HepG2 (cell line): ENCODE measurements around the gene ZNF181.

ENCODE experiments used
- BRD4 ChIP-seq: sonication (generic); formaldehyde crosslinking; IDR thresholded peaks from 2 replicates; pipeline ENCODE4 v1.4.0; 2020; ENCODE audit warnings: missing genetic modification reagents
- ETV5 ChIP-seq: IDR thresholded peaks from 2 replicates; pipeline ENCODE4 v1.6.1; 2018; ENCODE audit warnings: missing biosample characterization, missing genetic modification reagents, inconsistent platforms, borderline replicate concordance
- FOXC1 ChIP-seq: sonication (generic); formaldehyde crosslinking; IDR thresholded peaks from 2 replicates; pipeline ENCODE4 v1.8.0; 2022; ENCODE audit warnings: mild to moderate bottlenecking, missing genetic modification reagents, borderline replicate concordance
- HDAC2 ChIP-seq: sonication (generic); formaldehyde crosslinking; IDR thresholded peaks from 2 replicates; pipeline ENCODE4 v1.4.0; 2020; ENCODE audit warnings: missing genetic modification reagents
- JARID2 ChIP-seq: sonication (generic); formaldehyde crosslinking; IDR thresholded peaks from 2 replicates; pipeline ENCODE4 v1.8.1; 2023; ENCODE audit warnings: missing genetic modification reagents, inconsistent platforms; ENCODE audit not compliant: insufficient replicate concordance
- SAP130 ChIP-seq: IDR thresholded peaks from 2 replicates; pipeline ENCODE4 v1.6.1; 2016; ENCODE audit warnings: low read depth
- TOE1 ChIP-seq: sonication (generic); formaldehyde crosslinking; IDR thresholded peaks from 2 replicates; pipeline ENCODE4 v1.4.0; 2020; ENCODE audit warnings: mild to moderate bottlenecking, missing genetic modification reagents
- ZNF280D ChIP-seq: sonication (generic); formaldehyde crosslinking; IDR thresholded peaks from 2 replicates; pipeline ENCODE4 v1.5.1; 2020; ENCODE audit warnings: mild to moderate bottlenecking, missing genetic modification reagents
- TF ChIP-seq, protein P1 (sequence below): sonication (generic); formaldehyde crosslinking; IDR thresholded peaks from 2 replicates; pipeline ENCODE4 v1.8.0; 2022; ENCODE audit warnings: mild to moderate bottlenecking, missing genetic modification reagents; ENCODE audit not compliant: insufficient replicate concordance

DNA sequence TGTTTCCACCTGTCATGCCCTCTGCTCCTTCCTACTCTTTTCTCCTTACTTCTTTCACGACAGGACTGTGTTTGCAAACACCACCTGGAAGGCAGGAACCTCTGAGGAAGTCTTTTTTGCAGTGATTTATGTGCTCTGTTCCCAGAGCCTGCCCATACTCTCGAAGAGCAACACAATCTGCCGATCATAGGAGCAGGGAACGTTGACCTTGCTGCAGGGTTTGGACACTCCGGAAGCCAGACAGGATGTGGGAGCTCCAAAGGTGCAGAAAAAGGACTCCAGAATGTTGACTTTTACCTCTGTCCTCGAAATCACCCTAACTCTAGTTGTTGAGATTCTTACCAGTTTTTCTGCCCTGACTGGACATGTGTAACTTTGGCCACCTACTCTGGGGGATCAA lies 8.6 kb upstream of the ZNF181 start:
- no peak for TF ChIP-seq FOXC1 (CRISPR knock-in tag)
- peak; percentile 95 for TF ChIP-seq ETV5 (CRISPR knock-in tag)
- TF ChIP-seq HDAC2 (CRISPR knock-in tag), result peak; percentile 33; the same call in 1 of the 2 replicates
- 0 out of 2 replicates have a peak, but pooled peaks have one; percentile 32 for TF ChIP-seq ZNF280D (CRISPR knock-in tag)
- TF ChIP-seq, protein P1, sequence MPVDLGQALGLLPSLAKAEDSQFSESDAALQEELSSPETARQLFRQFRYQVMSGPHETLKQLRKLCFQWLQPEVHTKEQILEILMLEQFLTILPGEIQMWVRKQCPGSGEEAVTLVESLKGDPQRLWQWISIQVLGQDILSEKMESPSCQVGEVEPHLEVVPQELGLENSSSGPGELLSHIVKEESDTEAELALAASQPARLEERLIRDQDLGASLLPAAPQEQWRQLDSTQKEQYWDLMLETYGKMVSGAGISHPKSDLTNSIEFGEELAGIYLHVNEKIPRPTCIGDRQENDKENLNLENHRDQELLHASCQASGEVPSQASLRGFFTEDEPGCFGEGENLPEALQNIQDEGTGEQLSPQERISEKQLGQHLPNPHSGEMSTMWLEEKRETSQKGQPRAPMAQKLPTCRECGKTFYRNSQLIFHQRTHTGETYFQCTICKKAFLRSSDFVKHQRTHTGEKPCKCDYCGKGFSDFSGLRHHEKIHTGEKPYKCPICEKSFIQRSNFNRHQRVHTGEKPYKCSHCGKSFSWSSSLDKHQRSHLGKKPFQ, result no peak
- no peak for TF ChIP-seq JARID2 (CRISPR knock-in tag)
- peak; percentile 47; the same call in 1 of the 2 replicates for TF ChIP-seq SAP130 (CRISPR knock-in tag)
- no peak for TF ChIP-seq TOE1 (CRISPR knock-in tag)
- TF ChIP-seq BRD4 (CRISPR knock-in tag), result no peak
